H4 (cell line): Measurements from ENCODE around the gene GATAD2B. TPM values are rescaled to one million over a fixed set of nuclear protein-coding genes. Genes with fewer than 3 reads are reported as not detected.

Source experiments
- DNase-seq: peaks from one replicate; pipeline ENCODE4 v3.0.0-alpha.2; 2015; ENCODE audit warnings: low spot score
- total RNA-seq: library from RNA; depleted of rRNA; stranded (reverse); fragments of >200 nt; shearing (Covaris generic); gene quantifications from 2 replicates; pipeline ENCODE4 v1.2.3, GENCODE V29; 2014; rRNA removed

Gene GATAD2B
- total RNA-seq = 4.9 and 7.2 TPM in 2 replicates

DNA sequence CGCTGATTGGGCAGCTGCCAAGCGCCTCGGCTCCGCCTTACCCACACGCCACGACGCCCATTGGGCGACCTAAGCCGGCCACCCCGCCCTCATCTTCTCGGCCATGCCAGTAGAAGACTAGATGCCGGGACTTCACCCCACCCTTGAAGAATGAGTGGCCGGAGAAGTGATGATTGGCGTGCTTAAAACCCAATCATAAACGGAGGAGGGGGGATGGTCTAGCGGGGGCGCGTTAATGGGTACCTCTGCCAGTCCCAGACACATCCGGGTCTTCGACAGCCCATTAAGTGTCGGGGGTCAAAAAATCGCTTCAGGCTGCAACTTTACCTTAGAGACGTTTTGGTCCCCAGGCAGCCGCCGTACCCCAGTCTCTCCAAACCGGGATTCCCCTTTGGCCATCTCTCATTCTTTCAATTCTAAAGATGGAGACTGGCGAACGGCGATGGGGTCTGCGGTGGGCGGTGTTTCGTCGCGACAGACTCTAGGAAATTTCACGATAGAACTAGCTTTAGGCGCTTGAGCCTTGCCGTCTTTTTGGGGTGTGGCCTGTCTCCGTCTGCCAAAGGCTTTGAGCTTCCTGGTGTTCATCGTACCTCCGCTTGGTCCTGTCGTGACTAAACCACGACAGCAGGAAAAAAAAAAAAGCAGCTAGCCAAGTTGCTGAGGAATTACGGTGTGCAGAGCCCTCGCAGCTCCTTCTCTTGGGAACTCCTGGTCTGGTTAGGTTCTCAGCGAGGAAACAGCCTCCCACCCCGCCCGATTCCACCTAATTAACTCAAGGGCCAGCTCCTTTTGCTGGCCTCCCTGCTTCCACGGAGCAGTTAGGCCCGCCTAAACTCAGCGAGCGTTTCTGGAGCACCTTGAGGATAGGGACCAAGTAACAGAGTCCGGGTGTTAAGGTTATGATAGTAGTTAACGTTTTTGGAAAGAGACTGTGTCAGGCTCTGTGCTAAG, at the start of gene GATAD2B:
TSS of gene GATAD2B (minus strand) at position 1 of the 954 bp plus-strand sequence. CDS start 94,625 bp downstream, outside the sequence.
- peak; percentile 99 for DNase-seq

DNA sequence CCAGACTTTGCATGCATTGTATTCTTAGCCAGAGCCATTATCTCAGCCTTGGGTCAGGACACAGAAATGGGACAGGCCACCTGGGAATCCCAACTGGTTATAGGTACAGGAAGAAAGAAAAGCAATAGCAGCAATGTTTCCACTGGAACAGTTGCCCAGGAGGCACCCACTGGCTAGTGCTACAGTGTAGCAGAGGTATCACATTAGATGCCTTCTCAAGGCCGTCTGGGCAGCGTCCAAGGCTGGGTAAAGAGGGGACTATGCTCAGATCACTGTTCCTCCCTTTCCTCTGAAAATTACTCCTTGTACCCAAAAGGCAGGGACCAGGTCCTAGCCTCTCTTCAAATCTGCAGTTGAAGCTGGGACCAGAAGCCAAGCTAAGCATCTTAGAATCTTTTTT, 47.6 kb upstream of the GATAD2B start:
- no peak for DNase-seq

- DNase-seq = no peak
Measured at GRCh38 chr1:153968972-153969371, 46.2 kb upstream of the GATAD2B start.

DNA sequence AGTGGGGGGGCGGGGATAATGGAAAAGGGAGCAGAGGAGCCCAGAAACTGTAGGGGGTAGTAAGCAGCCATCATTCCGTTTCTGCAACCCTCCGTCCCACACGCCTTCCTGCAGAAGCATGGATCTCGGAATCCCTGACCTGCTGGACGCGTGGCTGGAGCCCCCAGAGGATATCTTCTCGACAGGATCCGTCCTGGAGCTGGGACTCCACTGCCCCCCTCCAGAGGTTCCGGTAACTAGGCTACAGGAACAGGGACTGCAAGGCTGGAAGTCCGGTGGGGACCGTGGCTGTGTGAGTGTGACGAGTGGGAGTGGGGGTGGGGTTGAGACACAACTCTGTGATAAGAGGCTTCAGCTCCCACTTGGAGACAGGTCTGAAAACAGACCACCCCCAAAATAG, 45.6 kb upstream of the GATAD2B start:
- no peak for DNase-seq

GRCh38 chr1:153968000-153968363, 45.2 kb upstream of the GATAD2B start:
- no peak for DNase-seq

DNA sequence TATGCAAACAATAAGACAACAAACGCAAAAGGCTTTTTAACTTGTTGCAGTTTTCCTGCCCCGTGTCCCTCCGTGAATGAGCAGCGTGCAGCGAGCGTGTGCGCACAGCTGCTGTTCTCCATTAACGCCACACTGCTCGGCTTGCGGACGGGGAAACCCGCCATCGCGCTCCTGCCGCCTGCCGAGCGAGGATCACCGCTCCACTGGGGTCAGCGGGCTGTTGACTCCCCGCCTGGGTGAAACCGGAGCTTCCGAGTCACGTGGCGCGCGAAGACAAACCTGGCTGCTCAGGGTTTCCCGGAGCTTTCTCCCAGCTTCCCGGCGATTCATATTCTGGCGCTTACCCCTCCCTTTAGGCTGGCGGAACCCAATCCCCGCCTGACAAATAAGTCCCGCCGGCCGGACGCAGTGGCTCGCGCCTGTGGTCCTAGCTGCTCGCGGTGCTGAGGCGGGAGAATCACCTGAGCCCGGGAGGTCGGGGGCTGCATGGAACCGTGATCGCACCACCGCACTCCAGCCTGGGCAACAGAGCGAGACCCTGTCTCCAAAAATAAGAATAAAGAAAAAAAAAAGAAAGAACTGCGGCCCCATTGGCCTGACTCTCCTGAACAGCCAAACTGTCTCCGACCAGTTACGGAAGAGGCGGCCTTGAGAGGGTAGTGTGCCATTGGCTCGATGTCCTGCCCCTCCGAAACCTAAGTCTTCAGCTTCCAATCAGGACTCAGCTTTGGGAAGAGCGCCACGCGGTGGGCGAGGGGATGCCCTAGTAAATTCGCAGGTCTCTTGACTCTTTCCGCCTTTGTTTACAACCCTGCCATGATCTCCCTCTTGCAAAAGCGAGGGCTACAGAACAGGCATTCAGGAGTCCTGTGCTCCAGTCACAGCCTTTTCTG, 44.6 kb upstream of the GATAD2B start, which contains the start of gene CREB3L4:
TSS of gene CREB3L4 (plus strand) at position 796 of the 893 bp plus-strand sequence. CDS start 624 bp downstream, outside the sequence.
- DNase-seq = peak; percentile 98

DNA sequence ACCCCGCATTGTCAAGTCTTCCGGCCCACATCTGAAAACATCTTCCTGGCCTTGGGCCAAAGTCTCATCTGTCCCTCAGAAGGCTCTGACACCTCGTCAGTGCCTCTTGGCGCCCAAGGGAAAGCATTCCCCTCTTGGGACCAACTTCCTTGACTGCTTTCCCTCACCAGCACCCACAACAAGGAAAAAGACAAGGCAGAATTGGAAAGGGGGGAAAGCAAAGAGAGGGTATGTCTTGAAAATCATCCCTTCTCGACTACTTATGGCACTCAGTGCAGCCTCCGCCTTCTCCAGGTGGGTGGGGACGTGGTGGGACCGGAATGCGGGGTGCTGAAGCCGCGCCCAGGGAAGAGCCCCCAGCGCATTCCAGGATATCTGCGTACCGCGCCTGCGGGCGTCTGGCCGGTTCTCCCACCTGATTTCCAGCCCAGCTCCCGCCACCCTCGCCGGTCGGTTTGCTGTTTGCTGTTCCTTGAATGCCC, 41.1 kb upstream of the GATAD2B start:
- DNase-seq = no peak

GRCh38 chr1:153963030-153963849, 40.5 kb upstream of the GATAD2B start, which contains the start of gene SLC39A1:
Gene SLC39A1 (minus strand): TSS chr1:153963537. CDS start chr1:153962715, 822 bp downstream.
- DNase-seq = peak; percentile 96

DNA sequence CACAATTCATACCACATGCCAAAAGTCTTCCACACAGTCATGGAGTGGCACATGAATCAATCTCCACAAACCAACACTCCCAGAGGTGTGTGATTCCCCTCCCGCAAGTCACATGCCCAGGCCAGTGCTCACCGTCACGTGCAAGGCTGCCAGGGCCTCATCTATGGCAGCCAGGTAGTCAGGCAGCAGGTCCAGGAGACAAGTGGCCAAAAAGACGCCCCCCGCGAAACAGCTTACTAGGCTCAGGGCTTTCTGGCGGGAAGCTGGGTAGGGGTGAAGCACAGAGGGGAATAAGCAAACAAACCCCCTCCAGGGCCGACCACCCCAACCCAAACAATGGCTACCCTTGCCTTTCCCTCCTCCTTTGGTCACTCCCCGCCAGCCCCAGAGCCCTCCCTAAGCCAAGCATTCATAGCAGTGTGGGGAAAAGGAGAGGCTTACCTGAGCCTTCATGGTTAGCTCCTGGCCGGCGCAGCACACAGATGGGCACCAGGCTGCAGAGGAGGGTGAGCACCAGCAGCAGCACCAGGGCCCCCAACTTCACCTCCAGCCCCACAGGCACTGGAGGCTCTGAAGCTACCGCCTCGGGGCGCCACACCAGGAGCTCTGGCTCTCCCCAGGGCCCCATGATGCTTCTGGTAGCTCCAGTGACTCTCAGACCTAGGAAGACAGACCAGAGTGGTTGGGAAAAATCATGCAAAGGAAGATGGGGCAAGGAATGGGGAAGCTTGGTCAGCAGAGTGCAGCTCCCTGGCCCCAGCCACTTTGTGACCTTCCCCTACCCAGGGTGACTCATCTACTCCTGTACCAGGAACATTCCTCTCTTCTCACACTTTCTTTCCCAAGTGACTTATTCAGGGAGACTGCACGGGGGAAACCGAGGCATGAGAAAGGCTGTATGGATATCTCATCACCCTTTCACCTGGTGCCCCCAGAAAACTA, 39.6 kb upstream of the GATAD2B start:
- DNase-seq = no peak

- no peak for DNase-seq
Measured at GRCh38 chr1:153961421-153961820, 38.6 kb upstream of the GATAD2B start.

GRCh38 chr1:153960206-153960605, 37.4 kb upstream of the GATAD2B start:
- no peak for DNase-seq

DNA sequence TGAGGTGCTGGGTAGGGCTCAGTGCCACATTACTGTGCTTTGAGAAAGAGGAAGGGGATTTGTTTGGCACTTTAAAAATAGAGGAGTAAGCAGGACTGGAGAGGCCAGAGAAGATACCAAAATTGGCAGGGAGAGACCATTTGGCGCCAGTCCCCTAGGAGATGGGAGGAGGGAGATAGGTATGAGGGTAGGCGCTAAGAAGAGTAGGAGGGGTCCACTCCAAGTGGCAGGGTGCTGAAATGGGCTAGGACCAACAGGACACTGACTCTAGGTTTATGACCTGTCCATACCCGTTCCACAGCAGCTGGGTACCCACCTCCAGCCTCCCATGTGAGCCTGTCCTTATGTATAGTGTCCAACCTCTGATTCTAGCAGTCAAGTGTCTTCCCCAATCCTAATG, 36.7 kb upstream of the GATAD2B start:
- DNase-seq = no peak

DNA sequence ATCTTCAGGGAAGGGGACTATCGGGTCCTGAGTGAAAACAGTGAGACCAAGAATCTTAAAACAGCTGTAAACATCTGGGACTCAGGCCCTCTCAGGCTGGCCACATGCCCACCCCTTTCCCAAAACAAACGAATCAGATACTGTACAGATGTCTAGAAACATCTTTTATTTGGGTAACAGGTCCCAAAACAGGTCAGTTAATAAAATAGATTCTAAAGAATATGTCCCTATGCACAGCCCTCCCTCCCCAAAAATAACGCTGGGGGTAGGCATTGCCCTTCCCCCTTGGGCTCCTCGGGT, 36.1 kb upstream of the GATAD2B start:
- no peak for DNase-seq

DNA sequence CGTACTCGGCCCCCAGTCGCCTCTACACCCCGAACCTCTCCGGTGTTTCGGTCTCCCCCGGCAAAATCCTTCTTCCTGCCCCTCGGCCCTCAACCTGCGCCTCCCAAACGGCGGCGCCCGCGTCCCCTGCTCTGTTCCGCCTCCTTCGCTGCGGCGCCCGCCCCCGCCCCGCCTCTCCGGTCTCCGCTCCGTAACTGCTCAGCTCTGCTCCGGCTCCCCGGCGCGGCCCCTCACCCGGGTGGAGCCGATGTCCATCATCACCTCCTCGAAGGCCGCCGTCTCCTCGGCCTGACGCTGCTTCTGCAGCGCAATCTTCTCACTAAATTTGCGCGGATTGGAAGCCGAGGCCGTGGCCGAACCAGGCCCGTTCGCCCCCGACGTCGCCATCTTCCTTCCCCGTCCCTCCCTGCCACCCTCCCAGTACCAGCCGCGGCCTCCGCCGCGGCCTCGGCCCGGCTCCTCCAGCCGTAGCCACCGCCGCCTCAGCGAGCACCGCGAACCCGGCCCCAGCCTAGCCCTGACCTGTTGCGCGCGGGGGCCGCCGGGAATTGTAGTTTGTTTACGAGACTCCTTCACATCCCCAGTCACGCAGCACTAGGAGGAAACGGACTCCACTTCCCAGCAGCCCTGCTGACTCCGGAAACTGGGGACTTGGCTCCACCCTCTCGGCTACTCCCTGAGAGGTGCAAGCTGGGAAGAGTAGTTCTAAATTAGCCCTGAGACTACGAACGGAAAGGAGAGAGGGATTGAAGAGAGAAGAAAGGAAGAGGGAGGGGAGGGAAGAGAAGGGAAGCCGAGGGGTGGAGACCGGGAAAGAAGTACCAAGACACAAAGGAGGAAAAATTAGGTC, 35.6 kb upstream of the GATAD2B start, which contains the start of gene CRTC2:
TSS of gene CRTC2 (minus strand) at position 502 of the 850 bp plus-strand sequence. CDS start at position 387, 115 bp downstream.
- peak; percentile 99 for DNase-seq

DNA sequence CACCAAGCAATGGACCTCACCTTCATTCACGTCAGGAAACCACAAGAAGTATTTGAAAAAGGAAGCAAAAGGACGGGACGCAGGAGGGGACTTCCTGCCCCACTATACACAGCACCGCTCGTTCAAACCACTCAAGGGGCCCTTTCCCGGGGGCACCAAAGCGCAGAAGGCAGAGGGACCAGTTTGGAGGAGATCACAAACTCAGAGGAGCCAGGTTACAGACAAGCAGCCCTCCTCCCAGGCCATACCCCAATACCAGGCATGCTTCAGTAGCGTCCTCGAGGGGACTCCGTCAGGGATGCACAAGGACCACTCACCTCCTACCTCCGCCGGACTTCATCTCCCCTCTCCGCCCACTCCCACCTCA, 35.0 kb upstream of the GATAD2B start:
- DNase-seq = no peak

DNA sequence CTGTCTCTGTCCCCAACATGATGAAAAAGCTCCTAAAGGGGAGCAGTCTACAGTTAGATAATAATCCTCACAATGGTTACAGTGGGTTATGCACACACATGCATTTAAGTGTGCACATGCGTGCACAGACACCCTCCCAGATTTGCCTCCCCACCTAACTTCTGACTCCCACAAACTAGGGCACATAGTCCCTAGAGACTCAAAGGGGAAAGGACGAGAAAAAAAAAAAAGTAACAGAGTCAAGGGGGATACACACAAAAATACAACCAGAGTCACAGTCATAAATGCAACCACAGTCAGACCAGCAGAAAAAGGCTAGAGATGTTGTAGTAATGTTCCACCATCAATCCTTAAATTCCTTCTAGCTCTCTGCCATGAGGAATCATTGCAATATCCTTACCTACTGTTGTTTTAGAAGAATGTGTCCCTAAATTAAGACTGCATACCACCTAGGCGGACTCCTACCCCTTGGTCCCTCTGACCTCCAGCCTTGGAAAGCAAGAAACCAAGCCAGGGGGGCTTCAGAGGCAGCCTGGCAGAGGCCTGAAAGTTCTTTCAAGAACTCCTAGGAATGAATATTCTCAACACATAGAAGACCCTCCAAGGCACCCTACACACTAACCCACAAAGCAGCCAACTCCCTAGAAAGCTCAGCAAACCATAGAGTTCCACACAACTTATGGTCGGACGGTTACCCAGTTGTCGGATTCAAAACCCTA, 34.4 kb upstream of the GATAD2B start:
- DNase-seq = no peak

GRCh38 chr1:153954826-153955225, 32.1 kb upstream of the GATAD2B start:
- no peak for DNase-seq

DNA sequence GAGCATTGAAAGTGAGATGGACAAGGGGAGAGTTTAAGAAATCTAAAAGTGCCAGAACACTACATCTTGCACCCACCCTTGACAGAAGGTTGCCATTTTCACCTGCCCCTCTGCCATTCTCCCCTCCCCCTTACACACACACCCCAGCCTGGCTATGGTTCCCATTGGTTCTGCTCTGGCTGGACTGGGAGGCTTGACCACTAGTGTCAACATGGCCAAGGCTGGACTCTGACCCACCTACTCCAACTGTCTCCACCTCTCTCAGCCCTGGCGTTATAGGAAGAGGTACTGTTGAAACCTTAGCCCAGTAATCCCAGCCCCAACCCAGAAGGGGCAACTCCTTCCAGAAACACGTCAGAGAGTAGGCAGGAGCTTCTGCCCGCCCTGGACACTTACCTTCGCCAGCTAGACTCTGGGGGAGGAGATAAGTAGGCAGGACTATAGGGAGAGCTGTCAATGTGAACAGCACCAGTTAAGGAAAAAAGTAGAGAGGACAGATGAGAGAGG, 31.1 kb upstream of the GATAD2B start:
- no peak for DNase-seq
